Measurements from ENCODE around the gene NPLOC4. TPM values are rescaled to one million over a fixed set of nuclear protein-coding genes. Genes with fewer than 3 reads are reported as not detected.

NPLOC4 gene
- total and polyA plus RNA-seq, 9 of the 15 experiments (the other 6 are each of a cell fraction or from before 2014, with no cell fraction given), result 1.5 to 116 (median 64.5) TPM

GRCh38 chr17:81552244-81553017, 84.5 kb downstream of the NPLOC4 start, which contains the start of gene FAAP100 (continued):
- peak in 1 of 2 experiments; percentile 31; a peak in 2 of 4 replicates for TF ChIP-seq SIN3A (IDR thresholded peaks at IDR 0.05; ENCODE audit: borderline replicate concordance in 2 of 2, control insufficient read depth in 1 of 2, low read depth in 2 of 2, low read length in 2 of 2)
- TF ChIP-seq DLX4 (CRISPR knock-in tag; IDR thresholded peaks at IDR 0.05), result no peak
- TF ChIP-seq KHSRP (IDR thresholded peaks at IDR 0.05), result no peak
- peak in 1 of 3 experiments; percentile 78; a peak in 2 of 6 replicates for TF ChIP-seq ZBTB11 (CRISPR knock-in tag; IDR thresholded peaks at IDR 0.05)
- TF ChIP-seq HCFC1 (IDR thresholded peaks at IDR 0.05; ENCODE audit: low read depth, low read length), result peak; percentile 69
- no peak for TF ChIP-seq SRSF9 (IDR thresholded peaks at IDR 0.05; ENCODE audit: borderline replicate concordance, low read depth, low read length)
- TF ChIP-seq BCOR (IDR thresholded peaks at IDR 0.05), result no peak
- TF ChIP-seq TCFL5 (CRISPR knock-in tag; conservative IDR thresholded peaks at IDR 0.05), result no peak
- TF ChIP-seq TCF7 (IDR thresholded peaks at IDR 0.05; ENCODE audit: borderline replicate concordance), result 0 out of 2 replicates have a peak, but pooled peaks have one; percentile 21
- TF ChIP-seq ZNF589 (CRISPR knock-in tag; IDR thresholded peaks at IDR 0.05; ENCODE audit: low read depth), result no peak
- TF ChIP-seq NRF1 (conservative IDR thresholded peaks at IDR 0.05 in 1 of 2, IDR thresholded peaks at IDR 0.05 in 1 of 2), result peak; percentile 76 to 77; a peak in 3 of 4 replicates
- no peak for TF ChIP-seq ILK (tag; IDR thresholded peaks at IDR 0.05; ENCODE audit: borderline replicate concordance, low read depth)
- TF ChIP-seq TRIM24 (IDR thresholded peaks at IDR 0.05), result no peak
- TF ChIP-seq NFIC (IDR thresholded peaks at IDR 0.05), result no peak; the same call in 1 of the 2 replicates
- TF ChIP-seq ELF2 (CRISPR knock-in tag; IDR thresholded peaks at IDR 0.05), result peak; percentile 58; the same call in 1 of the 2 replicates
- TF ChIP-seq GABPA (tag; conservative IDR thresholded peaks at IDR 0.05; ENCODE audit: low read depth), result peak; percentile 75
- TF ChIP-seq ESRRB (CRISPR knock-in tag; IDR thresholded peaks at IDR 0.05; ENCODE audit: borderline replicate concordance), result no peak
- no peak for TF ChIP-seq NFATC3 (IDR thresholded peaks at IDR 0.05)
- no peak for TF ChIP-seq STAT6 (CRISPR knock-in tag; IDR thresholded peaks at IDR 0.05)
- TF ChIP-seq L3MBTL2 (IDR thresholded peaks at IDR 0.05), result peak; percentile 0
- peak; percentile 97 for TF ChIP-seq POLR2G (IDR thresholded peaks at IDR 0.05; ENCODE audit: low read depth, low read length)
- TF ChIP-seq MAFK (IDR thresholded peaks at IDR 0.05; ENCODE audit: low read length), result no peak

All from K562 (cell line).